Measurements from ENCODE around the gene AFAP1. TPM values are rescaled to one million over a fixed set of nuclear protein-coding genes. Genes with fewer than 3 reads are reported as not detected.

AFAP1 gene
- total and polyA plus RNA-seq, 2 of the 8 experiments (the other 6 are each of a cell fraction or from before 2014, with no cell fraction given), result 3.6 to 18.2 TPM

DNA sequence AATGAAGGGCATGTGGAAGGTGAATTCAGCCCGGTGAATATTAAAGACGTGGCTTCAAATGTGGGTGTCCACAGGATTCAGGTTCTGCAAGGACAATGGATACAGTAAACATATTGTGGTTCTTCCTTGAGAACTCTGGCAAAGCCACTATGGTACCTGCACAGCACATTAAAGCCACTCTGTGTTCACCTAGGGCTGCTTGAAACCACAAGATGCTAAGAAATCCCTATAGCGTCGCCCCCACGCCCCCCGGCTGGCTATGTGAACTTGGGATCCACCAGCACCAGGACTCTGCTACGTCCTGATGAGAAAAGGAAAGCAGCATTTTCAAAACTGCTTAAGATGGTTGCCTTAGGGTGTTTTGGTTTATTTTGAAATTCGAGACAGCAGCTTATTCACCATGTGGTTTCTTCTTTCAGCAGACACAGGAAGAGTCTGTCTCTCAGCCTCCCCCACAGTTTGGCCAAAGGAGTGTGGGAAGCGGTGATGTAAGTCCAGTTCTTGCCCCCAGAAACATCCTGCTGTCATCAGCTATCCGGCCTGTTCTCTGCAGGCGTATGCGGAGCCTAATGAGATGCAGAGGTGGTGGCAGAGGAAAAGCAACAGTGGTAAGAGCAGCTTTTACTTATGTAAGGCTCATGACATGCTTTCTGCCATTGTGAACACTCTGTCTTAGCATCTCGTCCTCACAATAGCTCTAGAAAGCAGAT is 111.5 kb downstream of the AFAP1 start:
- H3K23me2 ChIP-seq (ENCODE audit: low read depth, low read length), result no peaks in the 10 kb centered on the region
- no peak overlapping the region for H3K9ac ChIP-seq (replicated peaks in 1 of 4; ENCODE audit: extremely low read depth in 1 of 4, low read depth in 3 of 4, low read length in 3 of 4)
- no peaks in the 10 kb centered on the region for H3K79me1 ChIP-seq (ENCODE audit: low read depth, low read length)
- WGBS, 2 experiments (ENCODE audit: extremely low coverage in 1 of 2, insufficient coverage in 1 of 2, insufficient read length in 1 of 2, insufficient replicate concordance in 2 of 2, low coverage in 1 of 2, low lambda C conversion rate in 2 of 2, missing lambda C conversion rate in 1 of 2), result 77% methylated on average over 13 of the region's 13 CpGs; no CpG with 5 or more reads in 1 of the 2 experiments
- H3K4me1 ChIP-seq (replicated peaks in 1 of 4; ENCODE audit: control insufficient read depth in 3 of 4, insufficient read depth in 4 of 4, low read length in 3 of 4), result peaks cover 0 to 9% (median 5%) of the 10 kb centered on the region in 4 experiments; a peak in 4 of 7 replicates
- H2BK5ac ChIP-seq (ENCODE audit: low read depth, low read length), result no peak overlapping the region; the same call in 1 of the 2 replicates
- H4K20me1 ChIP-seq (replicated peaks in 1 of 2; ENCODE audit: control insufficient read depth in 1 of 2, insufficient read depth in 2 of 2, low read length in 2 of 2), result no peaks in the 10 kb centered on the region
- H3K27me3 ChIP-seq (replicated peaks in 1 of 4; ENCODE audit: control insufficient read depth in 3 of 4, extremely low read depth in 1 of 4, insufficient read depth in 3 of 4, low read length in 3 of 4), result no peaks in the 10 kb centered on the region
- no peak overlapping the region for H2BK15ac ChIP-seq (ENCODE audit: low read length)
- no peak overlapping the region for H2BK12ac ChIP-seq (ENCODE audit: low read depth, low read length)
- H2AFZ ChIP-seq (ENCODE audit: low read length), result no peak overlapping the region
- no peaks in the 10 kb centered on the region for H3K36me3 ChIP-seq (ENCODE audit: control insufficient read depth in 2 of 4, insufficient read depth in 4 of 4, low read length in 3 of 4)
- CTCF ChIA-PET (ENCODE audit: partially characterized antibody), result interaction anchor here (0.6 to 3.9 kb wide), 6 partner anchors 16 to 138 kb away, joined by 3 to 22 read pairs (median 4); no protein-coding TSS in a partner anchor
- peak overlapping the region; percentile 25 for H4K91ac ChIP-seq (replicated peaks; ENCODE audit: insufficient read length, low read length)
- H3K23ac ChIP-seq (ENCODE audit: insufficient read length), result no peak overlapping the region
- H3K14ac ChIP-seq (ENCODE audit: insufficient read length), result no peak overlapping the region
- H4K8ac ChIP-seq (ENCODE audit: extremely low read depth, insufficient read depth, low read length), result no peak overlapping the region
- FAIRE-seq (no peak), DNase-seq (ENCODE audit: low read depth in 1 of 2, low spot score in 2 of 2) (no peak)
- no peak overlapping the region for H3K4me2 ChIP-seq (ENCODE audit: insufficient read depth in 1 of 2, low read depth in 2 of 2, low read length in 2 of 2)
- POLR2A ChIA-PET (ENCODE audit: partially characterized antibody), result interaction anchor here (1.3 kb wide), 1 partner anchor 9 kb away, joined by 4 read pairs; no protein-coding TSS in a partner anchor
- no peak overlapping the region for H3K27ac ChIP-seq (ENCODE audit: low read depth, low read length)
- no peak overlapping the region for H3K56ac ChIP-seq (replicated peaks; ENCODE audit: insufficient read length, low read depth, low read length)
- no peak overlapping the region for H3K4me3 ChIP-seq (ENCODE audit: extremely low read depth in 1 of 4, insufficient read depth in 2 of 4, low read depth in 3 of 4, low read length in 4 of 4)
- no peak overlapping the region for H2BK20ac ChIP-seq (ENCODE audit: low read length)
- peak overlapping the region; percentile 10 for H2BK120ac ChIP-seq (replicated peaks; ENCODE audit: low read depth, low read length)
- H4K5ac ChIP-seq (ENCODE audit: insufficient read length, low read depth, low read length), result no peak overlapping the region
- no peaks in the 10 kb centered on the region for H3K79me2 ChIP-seq (ENCODE audit: control insufficient read depth in 1 of 2, insufficient read depth in 2 of 2, low read length in 2 of 2)
- no peaks in the 10 kb centered on the region for H3K9me3 ChIP-seq (ENCODE audit: insufficient read depth in 2 of 2, low read depth in 1 of 2, low read length in 1 of 2)
- 0 out of 2 replicates have a peak overlapping the region, but pooled peaks have one; percentile 19 for H3K18ac ChIP-seq (ENCODE audit: extremely low read depth, low read length)
- no peak overlapping the region for H3K4ac ChIP-seq (replicated peaks; ENCODE audit: insufficient read length, low read depth, low read length)
- H2AK5ac ChIP-seq (ENCODE audit: low read depth, low read length), result no peak overlapping the region
- TF ChIP-seq MAFK (IDR thresholded peaks at IDR 0.05; ENCODE audit: low read depth, low read length) (no peak), KDM5A (IDR thresholded peaks at IDR 0.05; ENCODE audit: low read length) (no peak), CHD1 (IDR thresholded peaks at IDR 0.05; ENCODE audit: low read depth, low read length) (no peak)

Measured in H1 (cell line).